CD4-positive, alpha-beta T cell treated with Interleukin-17A for 1 hour (primary cell): Measurements from ENCODE around the gene VPS11.

Experiments
- DNase-seq: peaks from one replicate; pipeline ENCODE4 v3.0.0-alpha.2; 2020

The VPS11 gene

DNA sequence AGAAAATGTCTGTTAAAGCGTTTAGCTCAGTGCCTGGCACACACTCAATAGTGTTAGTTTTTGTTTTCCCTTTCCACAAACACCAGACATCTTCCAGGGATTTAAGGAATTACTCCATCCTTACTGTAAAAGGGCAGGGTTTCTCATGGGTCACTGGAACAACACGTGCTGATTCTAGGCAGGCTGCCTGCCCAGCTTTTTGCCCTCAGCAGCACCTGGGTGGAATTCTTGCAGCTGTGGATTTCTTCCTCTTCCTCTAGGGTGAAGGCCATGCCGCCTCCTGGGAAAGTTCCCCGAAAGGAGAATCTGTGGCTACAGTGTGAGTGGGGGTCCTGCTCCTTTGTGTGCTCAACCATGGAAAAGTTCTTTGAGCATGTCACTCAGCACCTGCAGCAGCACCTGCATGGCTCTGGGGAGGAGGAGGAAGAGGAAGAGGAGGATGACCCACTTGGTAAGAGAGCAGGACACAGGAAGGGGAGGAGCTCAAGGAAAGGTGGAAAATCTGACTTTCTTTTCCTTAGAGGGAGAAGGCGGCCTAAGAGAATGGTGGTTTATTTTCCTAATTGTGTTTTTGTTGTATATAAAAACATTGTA is 59.2 kb downstream of the VPS11 start:
- DNase-seq: no peak

DNA sequence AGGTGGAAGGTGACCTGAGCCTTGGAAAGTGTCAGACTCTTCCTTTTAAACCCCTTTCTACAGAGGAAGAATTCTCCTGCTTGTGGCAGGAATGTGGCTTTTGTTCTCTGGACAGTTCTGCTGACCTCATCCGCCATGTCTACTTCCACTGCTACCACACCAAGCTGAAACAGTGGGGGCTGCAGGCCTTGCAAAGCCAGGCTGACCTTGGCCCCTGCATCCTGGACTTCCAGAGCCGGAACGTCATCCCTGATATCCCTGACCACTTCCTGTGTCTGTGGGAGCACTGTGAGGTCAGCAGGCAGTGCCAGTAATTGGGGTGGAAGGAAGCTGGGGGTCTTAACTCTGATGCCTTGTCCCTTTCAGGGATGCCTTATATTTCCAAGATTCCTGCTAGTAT is 63.0 kb downstream of the VPS11 start:
- no peak for DNase-seq
